Sigmoid colon (tissue), 4 donors: ENCODE measurements around the gene MYO10.

ENCODE experiments used
- EP300 ChIP-seq, 4 donors: sonication (generic); formaldehyde crosslinking; IDR thresholded peaks; one replicate each; pipeline ENCODE4 v1.6.1; 2017; ENCODE audit warnings: antibody characterized with exemption in 4 of 4
- POLR2A ChIP-seq, 2 donors: fragments of 450-650 bp; IDR thresholded peaks; one replicate each; pipeline ENCODE4 v1.6.1; 2016; ENCODE audit warnings: antibody characterized with exemption in 2 of 2, mild to moderate bottlenecking in 2 of 2, moderate library complexity in 2 of 2
- TF ChIP-seq, protein P1 (sequence below), 4 experiments: fragments of 450-650 bp in 3 of 4; fragments of 200-600 bp in 1 of 4; IDR thresholded peaks; one replicate each; pipeline ENCODE4 v1.5.1; 2016 to 2019; ENCODE audit warnings: antibody characterized with exemption in 4 of 4, mild to moderate bottlenecking in 3 of 4, moderate library complexity in 2 of 4

DNA sequence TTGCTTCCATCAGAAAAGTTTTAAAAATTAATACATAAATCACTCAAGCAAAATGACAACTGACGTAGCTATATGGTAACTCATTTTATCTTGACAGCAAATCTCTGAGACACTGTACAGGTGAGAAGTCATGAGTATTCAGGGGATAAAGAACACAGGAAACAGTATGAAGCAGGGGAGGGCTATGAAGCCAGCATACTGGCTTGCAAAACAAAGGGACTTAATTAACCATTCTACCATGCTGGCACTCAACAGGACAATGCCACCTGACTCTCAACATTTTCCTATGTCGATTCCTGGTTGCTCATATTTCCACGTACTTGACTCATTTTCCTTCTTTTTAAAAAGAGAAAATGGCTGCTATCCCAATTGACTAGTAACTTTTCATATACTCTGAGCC lies 167.9 kb downstream of the MYO10 start:
- TF ChIP-seq, protein P1, sequence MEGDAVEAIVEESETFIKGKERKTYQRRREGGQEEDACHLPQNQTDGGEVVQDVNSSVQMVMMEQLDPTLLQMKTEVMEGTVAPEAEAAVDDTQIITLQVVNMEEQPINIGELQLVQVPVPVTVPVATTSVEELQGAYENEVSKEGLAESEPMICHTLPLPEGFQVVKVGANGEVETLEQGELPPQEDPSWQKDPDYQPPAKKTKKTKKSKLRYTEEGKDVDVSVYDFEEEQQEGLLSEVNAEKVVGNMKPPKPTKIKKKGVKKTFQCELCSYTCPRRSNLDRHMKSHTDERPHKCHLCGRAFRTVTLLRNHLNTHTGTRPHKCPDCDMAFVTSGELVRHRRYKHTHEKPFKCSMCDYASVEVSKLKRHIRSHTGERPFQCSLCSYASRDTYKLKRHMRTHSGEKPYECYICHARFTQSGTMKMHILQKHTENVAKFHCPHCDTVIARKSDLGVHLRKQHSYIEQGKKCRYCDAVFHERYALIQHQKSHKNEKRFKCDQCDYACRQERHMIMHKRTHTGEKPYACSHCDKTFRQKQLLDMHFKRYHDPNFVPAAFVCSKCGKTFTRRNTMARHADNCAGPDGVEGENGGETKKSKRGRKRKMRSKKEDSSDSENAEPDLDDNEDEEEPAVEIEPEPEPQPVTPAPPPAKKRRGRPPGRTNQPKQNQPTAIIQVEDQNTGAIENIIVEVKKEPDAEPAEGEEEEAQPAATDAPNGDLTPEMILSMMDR (IDR thresholded peaks at IDR 0.05), result no peak
- no peak for TF ChIP-seq POLR2A (IDR thresholded peaks at IDR 0.05)
- no peak for TF ChIP-seq EP300 (IDR thresholded peaks at IDR 0.05)
